Mucosa of descending colon (tissue), 3 donors: ENCODE results near the gene GABBR2. TPM values are rescaled to one million over a fixed set of nuclear protein-coding genes. Genes with fewer than 3 reads are reported as not detected.

Experiments
- ATAC-seq: fragments of 200-7000 bp; cut with Tn5 transposase; one replicate; pipeline ENCODE4 v1.9.1; 2020; ENCODE audit warnings: mild to moderate bottlenecking, moderate library complexity
- DNase-seq, 3 donors: peaks; one replicate each; pipeline ENCODE4 v3.0.0-alpha.2; 2020
- H3K36me3 ChIP-seq: fragments of 200-600 bp; one replicate; pipeline ENCODE4 v1.8.0; 2021; ENCODE audit warnings: low read depth, mild to moderate bottlenecking
- H3K4me1 ChIP-seq: fragments of 200-600 bp; one replicate; pipeline ENCODE4 v1.8.0; 2021; ENCODE audit warnings: low read depth, mild to moderate bottlenecking
- H3K4me3 ChIP-seq: fragments of 200-600 bp; one replicate; pipeline ENCODE4 v1.8.0; 2021; ENCODE audit warnings: mild to moderate bottlenecking
- H3K9me3 ChIP-seq: fragments of 200-600 bp; one replicate; pipeline ENCODE4 v1.8.0; 2021; ENCODE audit warnings: mild to moderate bottlenecking
- intact Hi-C, 2 donors: fragments of 100-400 bp; cut with DNase I in 1 of 2; cut with micrococcal nuclease in 1 of 2; formaldehyde crosslinking; loops; one replicate each; pipeline versions ENCODE4 v1.11.0 to v1.11.1; 2022; cut with DNase I, micrococcal nuclease
- total RNA-seq, 3 donors: library from RNA; stranded (reverse); fragmentation: NEBNext Ultra II Directional in 2 of 3; extraction: Animal tissue kit (Norgen Biotek cat#: 25700) in 2 of 3; gene quantifications; one replicate each; pipeline versions ENCODE4 v1.2.1 to v1.2.4, GENCODE V29; 2021 to 2023
- TF ChIP-seq, protein P1 (sequence below): fragments of 200-600 bp; IDR thresholded peaks from one replicate; pipeline ENCODE4 v1.8.0; 2022; ENCODE audit warnings: antibody characterized with exemption, mild to moderate bottlenecking
- donor health status: DM: no; HTN: no; CAD: no; lungs with moderate emphysema.
- donor health status: DM: no; HTN: no; CAD: no.
- donor health status: DM: no; HTN: yes; CAD: no.

GABBR2 gene
- total RNA-seq, 3 donors from 2014 or later = 0.35 TPM; not detected in 2

DNA sequence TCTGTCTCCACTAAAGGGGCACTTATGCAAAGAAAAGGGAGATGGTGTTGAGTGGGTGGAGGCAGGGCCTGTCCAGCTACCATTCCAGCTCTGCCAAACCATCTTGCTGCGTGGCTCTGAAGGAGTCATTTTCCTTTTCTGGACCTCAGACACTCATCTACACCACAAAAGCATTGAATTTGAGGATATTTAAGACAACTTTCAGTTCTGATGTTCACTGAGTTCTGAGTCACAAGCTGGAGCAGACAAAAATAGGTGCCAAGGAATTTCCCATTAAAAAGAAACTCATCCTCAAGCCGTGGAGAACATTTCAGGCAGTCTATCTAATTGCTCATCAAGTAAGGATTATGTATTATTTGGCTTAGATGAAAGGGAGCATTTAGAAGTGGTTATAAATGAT lies 258.2 kb downstream of the GABBR2 start:
- ATAC-seq (no peak), DNase-seq (no peak)
- no peaks in the 10 kb centered on the region for H3K9me3 ChIP-seq
- TF ChIP-seq, protein P1, sequence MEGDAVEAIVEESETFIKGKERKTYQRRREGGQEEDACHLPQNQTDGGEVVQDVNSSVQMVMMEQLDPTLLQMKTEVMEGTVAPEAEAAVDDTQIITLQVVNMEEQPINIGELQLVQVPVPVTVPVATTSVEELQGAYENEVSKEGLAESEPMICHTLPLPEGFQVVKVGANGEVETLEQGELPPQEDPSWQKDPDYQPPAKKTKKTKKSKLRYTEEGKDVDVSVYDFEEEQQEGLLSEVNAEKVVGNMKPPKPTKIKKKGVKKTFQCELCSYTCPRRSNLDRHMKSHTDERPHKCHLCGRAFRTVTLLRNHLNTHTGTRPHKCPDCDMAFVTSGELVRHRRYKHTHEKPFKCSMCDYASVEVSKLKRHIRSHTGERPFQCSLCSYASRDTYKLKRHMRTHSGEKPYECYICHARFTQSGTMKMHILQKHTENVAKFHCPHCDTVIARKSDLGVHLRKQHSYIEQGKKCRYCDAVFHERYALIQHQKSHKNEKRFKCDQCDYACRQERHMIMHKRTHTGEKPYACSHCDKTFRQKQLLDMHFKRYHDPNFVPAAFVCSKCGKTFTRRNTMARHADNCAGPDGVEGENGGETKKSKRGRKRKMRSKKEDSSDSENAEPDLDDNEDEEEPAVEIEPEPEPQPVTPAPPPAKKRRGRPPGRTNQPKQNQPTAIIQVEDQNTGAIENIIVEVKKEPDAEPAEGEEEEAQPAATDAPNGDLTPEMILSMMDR = no peak
- H3K36me3 ChIP-seq = no peaks in the 10 kb centered on the region
- intact Hi-C loops = no loop called here
- no peak overlapping the region for H3K4me3 ChIP-seq
- H3K4me1 ChIP-seq = no peaks in the 10 kb centered on the region

DNA sequence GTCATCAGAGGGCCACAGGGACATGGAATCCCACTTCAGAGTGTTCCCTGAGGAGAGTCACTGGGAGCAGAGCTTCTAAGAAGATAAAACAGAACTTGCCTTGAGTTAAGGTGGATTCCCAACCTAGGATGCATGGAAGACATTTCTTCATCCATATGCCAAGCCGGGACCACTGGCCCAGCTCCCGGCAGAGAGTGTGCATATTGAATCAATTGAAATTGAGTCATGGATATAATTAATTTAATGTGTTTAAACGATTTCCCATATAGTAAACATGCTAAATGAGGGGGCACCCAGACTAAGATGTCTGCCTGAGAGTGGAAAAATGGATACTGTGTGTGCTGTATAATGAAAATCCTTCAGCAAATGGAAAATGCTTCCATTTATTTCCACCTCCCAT lies 258.9 kb downstream of the GABBR2 start:
- no peak for DNase-seq
- intact Hi-C loops = no loop called here
- Histone ChIP-seq H3K4me3 (no peak overlapping the region), H3K4me1 (no peaks in the 10 kb centered on the region), H3K36me3 (no peaks in the 10 kb centered on the region), H3K9me3 (no peaks in the 10 kb centered on the region)
- TF ChIP-seq, protein P1 = no peak
- ATAC-seq = no peak

DNA sequence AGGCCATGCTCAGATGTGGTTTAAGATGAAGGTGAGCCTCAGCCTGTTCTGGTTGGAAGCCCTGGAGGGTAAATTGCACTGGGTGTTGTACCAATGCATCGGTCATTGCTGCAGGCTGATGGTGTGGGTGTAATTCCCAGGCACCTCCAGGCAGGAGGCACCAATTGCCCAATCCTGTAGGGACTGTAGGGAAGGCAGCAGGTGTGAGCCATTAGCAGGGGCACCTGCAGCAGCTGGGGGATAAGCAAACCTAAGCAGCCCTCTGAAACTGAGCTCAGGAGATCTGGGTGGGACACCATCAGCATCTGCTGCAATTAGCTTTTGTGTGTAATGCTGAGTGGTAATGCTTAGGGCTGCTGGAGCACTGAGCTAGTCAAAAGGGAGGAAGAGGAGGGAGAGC lies 263.2 kb downstream of the GABBR2 start:
- intact Hi-C loops = no loop called here
- Histone ChIP-seq H3K9me3 (no peaks in the 10 kb centered on the region), H3K36me3 (no peaks in the 10 kb centered on the region), H3K4me3 (no peak overlapping the region), H3K4me1 (no peaks in the 10 kb centered on the region)
- TF ChIP-seq, protein P1 = no peak
- DNase-seq = no peak
- no peak for ATAC-seq

DNA sequence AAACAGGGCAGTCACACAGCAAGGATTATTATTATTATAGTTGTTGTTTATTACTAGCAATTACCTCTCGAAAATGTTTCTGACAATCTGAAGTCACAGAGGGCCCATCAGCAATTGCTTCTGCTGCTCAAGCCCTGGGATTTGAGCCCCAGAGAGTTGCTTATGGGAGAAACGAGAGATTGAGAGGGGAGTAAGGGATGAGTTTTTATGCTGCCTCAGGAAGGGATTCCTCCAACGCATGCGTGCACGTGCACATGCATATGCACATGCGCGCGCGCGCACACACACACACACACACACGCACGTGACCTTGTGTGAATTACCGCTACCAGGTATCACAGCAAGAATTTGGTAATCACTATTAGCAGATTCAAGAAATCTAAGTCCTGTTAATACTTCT lies 264.1 kb downstream of the GABBR2 start:
- H3K4me3 ChIP-seq = no peak overlapping the region
- no peaks in the 10 kb centered on the region for H3K9me3 ChIP-seq
- no peak for ATAC-seq
- no peaks in the 10 kb centered on the region for H3K4me1 ChIP-seq
- DNase-seq = no peak
- TF ChIP-seq, protein P1 = no peak
- intact Hi-C loops = no loop called here
- H3K36me3 ChIP-seq = no peaks in the 10 kb centered on the region

DNA sequence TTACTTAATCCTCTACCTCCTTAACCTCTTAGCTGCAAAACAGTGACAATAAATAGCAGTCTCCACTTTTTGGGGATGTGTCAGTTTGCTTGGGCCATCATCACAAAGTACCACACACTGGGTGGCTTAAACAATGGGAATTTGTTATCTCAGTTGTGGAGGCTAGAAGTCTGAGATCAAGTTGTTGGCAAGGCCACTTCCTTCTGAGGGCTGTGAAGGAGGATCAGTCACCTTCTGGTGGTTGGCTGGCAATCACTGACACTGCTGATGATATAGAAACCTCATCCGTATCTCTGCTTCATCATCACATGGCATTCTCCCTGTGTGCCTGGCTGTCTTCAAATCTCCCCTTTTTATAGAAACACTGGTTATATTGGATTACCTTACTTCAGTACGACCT lies 266.2 kb downstream of the GABBR2 start:
- H3K4me1 ChIP-seq = no peaks in the 10 kb centered on the region
- H3K9me3 ChIP-seq = no peaks in the 10 kb centered on the region
- no peaks in the 10 kb centered on the region for H3K36me3 ChIP-seq
- TF ChIP-seq, protein P1 = no peak
- ATAC-seq = no peak
- H3K4me3 ChIP-seq = no peak overlapping the region
- DNase-seq = no peak
- intact Hi-C loops = no loop called here

DNA sequence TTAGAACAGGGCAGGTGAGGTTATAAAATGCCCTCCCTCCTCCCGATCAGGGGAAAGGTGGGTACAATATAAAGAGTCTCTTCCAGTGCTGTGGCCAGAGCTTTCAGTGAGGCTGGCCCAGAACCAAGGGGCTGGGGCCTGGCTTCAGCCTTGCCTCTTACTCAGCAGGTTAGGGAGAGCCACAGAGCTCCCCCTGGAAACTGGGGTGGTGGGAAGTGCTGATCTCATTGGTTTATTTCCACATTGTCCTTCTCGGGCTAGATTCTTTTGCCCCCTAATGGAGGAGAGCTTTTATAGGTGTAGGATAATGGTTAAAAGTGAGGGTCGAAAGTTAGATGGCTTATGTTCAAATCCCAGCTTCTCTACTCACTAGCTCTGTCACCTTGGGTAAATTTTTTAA lies 266.6 kb downstream of the GABBR2 start:
- intact Hi-C loops = no loop called here
- Histone ChIP-seq H3K4me1 (no peaks in the 10 kb centered on the region), H3K4me3 (no peak overlapping the region), H3K9me3 (no peaks in the 10 kb centered on the region), H3K36me3 (no peaks in the 10 kb centered on the region)
- TF ChIP-seq, protein P1 = no peak
- DNase-seq (no peak), ATAC-seq (no peak)
